Loucy (cell line): Measurements from ENCODE around the gene KCNT1.

ENCODE experiments used
- EZH2phosphoT487 ChIP-seq: fragments of 200-600 bp; IDR thresholded peaks from 2 replicates; pipeline ENCODE4 v1.6.1; 2018; ENCODE audit warnings: antibody characterized with exemption, mild to moderate bottlenecking, moderate library complexity, borderline replicate concordance
- TF ChIP-seq, protein P1 (sequence below): fragments of 200-600 bp; sonication (generic); conservative IDR thresholded peaks from 2 replicates; pipeline ENCODE4 v1.5.1; 2014; ENCODE audit warnings: mild to moderate bottlenecking, antibody characterized with exemption, low read length

DNA sequence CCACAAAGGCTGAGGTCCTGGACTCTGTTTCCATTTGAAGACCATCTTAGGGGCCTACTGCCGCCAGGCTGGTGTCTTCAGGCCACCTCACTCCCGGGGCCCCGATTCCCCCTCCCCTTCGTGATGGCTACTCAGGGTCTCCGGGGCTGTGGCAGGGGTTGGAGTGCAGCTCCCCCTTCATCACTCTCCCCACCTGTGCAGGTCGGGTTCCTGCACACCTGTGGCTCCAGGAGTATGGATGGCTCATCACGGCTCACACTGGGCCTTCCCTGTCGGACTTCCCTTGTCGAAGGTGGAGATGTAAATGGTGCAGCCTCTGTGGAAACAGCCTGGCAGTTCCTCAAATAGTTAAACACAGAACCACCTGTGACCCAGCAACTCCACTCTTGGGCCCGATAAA is 27.0 kb upstream of the KCNT1 start:
- TF ChIP-seq, protein P1, sequence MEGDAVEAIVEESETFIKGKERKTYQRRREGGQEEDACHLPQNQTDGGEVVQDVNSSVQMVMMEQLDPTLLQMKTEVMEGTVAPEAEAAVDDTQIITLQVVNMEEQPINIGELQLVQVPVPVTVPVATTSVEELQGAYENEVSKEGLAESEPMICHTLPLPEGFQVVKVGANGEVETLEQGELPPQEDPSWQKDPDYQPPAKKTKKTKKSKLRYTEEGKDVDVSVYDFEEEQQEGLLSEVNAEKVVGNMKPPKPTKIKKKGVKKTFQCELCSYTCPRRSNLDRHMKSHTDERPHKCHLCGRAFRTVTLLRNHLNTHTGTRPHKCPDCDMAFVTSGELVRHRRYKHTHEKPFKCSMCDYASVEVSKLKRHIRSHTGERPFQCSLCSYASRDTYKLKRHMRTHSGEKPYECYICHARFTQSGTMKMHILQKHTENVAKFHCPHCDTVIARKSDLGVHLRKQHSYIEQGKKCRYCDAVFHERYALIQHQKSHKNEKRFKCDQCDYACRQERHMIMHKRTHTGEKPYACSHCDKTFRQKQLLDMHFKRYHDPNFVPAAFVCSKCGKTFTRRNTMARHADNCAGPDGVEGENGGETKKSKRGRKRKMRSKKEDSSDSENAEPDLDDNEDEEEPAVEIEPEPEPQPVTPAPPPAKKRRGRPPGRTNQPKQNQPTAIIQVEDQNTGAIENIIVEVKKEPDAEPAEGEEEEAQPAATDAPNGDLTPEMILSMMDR, result no peak
- TF ChIP-seq EZH2phosphoT487, result no peak
